Measurements from ENCODE around the gene NECTIN1. TPM values are rescaled to one million over a fixed set of nuclear protein-coding genes. Genes with fewer than 3 reads are reported as not detected.
A peak's percentile ranks its signal among the peaks of the same experiment; 100 is the strongest.

The NECTIN1 gene
- total RNA-seq, 1 experiment from 2014 or later: 4.3 TPM

DNA sequence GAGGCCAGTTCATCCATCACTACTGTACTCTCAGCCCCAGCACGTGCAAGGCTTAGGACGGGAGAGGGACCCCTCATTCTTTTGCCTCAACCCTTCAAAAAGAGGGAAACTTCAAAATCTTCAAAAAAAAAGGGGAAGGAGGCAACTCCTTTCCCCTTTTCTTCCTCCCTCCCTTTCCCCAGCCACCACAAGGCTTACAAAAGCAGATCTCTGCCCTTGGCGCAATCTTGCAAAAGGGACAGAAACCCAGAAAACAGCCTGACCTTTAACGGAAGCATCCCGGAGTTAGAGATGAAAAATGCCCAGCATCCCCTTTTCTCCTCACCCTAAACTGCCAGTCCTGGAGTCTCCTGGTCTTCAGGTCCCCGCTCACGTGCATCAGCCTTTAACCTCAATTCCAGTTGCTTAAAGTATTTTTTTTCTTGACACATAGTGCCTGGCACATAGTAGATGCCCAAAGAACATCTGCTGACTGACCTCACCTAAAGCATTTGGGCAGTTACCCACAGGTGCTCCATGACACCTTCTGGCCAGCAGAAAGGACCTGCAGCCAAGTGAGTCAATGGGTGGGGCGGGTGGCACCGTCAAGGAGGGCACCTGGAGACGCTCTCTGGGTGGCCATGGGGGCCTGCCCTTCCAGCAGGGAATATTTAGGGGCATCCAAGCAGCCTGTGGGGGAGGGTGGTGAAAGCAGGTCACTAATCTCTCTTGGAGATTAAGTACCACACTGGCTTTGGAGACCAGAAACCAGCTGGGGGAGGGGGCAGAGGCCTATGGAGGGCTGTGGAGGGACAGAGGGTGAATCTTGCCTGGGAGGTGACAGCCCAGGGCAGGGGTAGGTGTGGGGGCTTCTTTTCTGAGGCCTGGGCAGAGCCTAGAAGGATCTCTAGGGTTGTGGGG is 16.3 kb downstream of the NECTIN1 start:
- no peak for DNase-seq (ENCODE audit: low read depth)

DNA sequence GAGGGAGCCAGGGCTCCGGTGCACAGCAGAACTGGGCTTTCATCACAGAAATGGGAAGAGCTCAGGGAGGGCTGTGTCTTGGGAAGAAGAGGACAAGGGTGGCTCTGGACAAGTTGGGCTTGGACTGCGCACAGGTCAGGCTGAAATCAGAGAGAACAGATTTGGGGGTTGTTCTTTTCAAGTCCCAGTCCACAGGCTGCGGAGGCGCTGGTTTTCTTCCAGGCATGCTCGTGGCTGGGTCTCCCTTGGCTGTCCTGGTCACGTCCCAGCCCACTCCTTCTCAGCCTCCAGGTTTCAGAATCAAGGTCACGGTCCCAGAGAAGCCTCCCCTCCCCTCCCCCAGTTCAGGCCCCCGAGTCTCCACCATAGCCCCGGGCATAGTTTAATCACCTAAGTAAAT is 17.0 kb downstream of the NECTIN1 start:
- no peak for DNase-seq (ENCODE audit: low read depth)

DNA sequence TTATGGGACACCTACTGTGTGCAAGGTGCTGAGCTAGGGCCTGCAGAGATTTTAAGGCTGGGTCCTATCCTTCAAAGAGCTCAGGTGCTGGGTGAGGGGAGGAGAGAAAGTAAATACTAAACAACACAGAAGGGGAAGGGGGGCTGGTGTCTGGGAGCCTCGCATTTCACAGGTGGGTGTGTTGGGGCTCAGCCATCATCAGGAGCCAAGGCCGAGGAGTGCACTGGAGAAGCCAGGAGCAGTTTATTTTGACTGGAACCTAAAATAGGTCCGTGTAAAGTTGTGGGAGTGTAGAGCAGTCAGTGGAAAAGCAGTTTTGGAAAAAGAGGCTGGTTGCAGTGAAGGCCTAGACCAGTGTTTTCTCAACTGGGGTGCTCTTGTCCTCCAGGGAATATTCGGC is 17.5 kb downstream of the NECTIN1 start:
- DNase-seq (ENCODE audit: low read depth): no peak

DNA sequence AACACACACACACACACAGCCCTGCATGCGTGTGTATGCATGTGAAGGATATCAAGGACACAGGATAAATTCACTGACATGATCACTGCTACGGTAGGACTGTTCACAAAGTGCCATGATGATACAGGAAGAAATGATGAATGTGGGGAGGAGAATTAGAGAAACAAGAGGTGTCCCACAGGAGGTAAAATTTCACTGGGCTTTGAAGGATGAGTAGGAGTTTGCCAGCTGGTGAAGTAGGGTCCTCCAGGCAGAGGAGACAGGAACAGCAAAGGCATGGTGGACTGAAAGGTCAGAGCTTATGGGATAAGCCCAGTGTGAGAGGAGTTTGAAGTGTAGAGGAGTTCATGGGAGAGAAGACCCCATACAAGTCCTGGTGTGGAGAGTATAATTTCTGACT is 18.6 kb downstream of the NECTIN1 start:
- no peak for DNase-seq (ENCODE audit: low read depth)

DNA sequence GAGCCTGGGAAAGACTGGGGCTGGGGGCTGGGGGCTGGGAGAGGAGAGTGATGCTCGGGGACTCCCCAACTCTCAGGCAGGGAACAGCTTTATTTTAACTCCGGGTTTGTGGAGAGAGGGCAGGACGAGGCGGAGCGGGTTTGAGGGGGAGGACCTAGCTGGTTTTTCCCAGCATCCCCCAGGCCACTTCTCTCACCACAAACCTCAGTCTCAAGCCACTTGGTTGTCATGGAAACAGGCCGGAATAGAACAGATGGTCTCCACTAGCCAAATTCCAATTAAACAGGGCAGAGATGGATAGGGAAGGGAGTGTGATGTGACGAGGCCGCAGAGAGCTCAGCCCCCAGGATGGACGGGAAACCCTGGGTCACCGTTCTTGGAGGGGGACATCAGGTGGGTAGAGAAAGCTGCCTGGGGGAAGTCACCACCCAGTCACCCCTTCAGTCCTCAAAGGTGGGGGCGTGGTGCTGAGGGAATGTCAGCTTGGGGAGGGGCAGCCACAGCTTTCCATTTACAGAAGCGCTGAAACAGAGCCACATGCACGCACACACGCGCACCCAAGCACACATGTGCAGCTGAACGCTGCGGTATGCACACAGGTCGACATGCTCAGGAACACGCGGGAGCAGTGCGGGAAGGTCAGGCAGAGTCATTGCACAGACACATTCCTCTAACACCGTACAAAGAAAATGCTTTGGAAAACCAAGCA is 19.2 kb downstream of the NECTIN1 start:
- peak; percentile 83 for DNase-seq (ENCODE audit: low read depth)

DNA sequence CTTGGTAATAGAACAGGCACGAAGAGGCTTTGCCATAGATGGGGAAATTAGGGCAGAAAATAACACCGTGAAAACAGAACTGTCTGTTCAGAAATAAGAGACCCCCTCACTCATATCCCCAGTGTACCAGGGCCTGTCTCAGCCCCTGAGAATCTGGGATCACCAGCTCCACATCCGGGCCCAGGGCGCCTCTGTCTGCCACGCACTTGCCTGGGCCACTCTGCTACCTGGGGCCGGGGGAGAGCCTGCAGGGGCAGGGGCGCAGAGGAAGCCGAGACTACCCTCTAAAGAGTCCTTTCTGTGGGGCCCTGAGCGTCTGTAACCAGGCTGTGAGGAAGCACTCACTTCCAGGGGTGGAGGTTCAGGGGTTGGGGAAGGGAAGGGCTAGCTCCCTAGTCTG is 19.8 kb downstream of the NECTIN1 start:
- DNase-seq (ENCODE audit: low read depth): no peak

DNA sequence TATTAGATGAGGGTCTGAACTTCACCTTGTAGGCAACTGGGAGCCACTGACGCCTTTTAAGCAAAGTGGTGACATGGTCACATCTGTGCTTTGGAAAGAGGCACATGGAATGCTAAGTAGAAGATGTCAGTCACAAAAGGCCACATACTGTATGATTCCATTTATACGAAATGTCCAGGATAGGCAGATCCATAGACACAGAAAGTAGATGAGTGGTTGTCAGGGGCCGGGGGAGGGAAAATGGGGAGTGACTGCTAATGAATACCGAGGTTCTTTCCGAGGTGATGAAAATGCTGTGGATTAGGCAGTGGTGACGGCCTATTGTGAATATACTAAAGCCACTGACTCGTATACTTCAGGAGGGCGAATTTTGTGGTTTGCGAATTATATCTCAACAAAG is 20.6 kb downstream of the NECTIN1 start:
- DNase-seq (ENCODE audit: low read depth): no peak

DNA sequence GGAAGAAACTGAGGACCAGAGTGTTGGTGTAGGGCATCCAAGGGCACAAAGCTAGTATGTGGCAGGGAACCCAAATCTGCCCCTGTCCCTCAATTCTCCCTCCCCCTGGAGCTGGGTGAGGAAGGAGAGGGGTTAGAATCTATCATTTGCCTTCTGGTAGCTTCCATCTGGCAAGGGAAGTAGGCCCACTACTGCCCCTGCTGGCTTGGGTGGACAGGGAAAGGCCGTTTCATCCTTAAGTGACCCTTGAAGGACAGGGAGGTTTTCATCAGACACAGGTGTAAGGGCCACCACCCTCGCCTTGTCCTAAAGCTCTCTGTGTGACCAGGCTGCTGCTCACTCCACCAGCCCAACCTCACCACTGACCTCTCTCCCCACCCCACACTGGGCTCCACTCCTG is 22.1 kb downstream of the NECTIN1 start:
- no peak for DNase-seq (ENCODE audit: low read depth)

DNA sequence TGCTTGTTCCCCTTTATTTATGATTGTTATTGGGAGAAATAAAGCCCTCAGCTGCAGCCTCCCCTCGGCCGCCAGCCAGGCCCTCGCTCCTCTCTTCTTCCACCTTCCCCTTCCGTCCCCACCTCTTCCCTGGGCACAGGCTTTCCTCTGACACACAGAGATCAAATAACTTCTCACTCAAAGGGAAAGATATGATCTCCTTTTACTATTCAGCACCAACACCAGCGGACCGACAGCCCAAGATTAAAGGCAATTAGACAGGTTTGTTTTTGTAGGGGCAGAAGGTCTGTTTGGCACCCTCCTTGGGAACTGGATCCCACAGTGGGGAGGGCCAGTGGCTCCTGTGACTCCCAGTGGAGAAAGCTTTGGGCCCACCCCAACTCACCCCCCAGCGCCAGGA is 23.0 kb downstream of the NECTIN1 start:
- DNase-seq (ENCODE audit: low read depth): no peak

DNA sequence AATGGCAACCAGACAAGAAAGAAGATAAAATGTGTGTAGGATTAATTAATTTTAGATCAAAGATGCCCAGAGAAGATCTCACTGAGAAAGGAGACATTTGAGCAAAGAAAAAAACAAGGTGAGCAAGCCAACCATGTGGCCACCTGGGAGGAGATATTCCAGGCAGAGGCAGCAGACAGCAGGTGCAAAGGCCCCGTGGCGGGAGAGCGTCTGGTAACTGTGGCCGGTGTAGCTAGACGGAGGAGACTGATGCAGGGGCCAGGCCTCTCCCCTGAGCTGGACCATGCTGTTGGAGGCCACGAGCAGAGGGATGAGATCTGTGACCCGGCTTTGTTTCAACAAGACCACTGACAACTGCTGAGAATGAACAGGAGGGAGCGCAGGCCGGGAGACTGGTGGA is 23.6 kb downstream of the NECTIN1 start:
- DNase-seq (ENCODE audit: low read depth): no peak

DNA sequence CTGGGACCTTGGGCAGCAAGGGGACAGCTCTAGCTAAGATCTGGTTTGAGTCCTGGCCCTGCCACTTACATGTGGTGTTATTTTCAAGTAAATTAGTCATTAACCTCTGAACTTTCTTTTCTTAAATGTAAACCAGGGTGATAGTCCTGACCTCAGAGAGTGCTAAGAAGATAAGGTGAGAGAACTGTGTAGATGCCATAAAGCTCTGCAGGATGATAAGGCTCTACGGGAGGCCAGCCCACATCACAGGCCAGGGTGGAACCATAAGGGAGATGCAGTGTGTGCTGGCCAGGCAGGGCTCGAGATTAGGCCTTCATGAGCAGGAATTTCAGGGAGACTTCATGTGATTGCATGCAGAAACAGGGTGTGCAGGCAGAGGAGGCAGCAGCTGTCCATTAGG is 24.2 kb downstream of the NECTIN1 start:
- no peak for DNase-seq (ENCODE audit: low read depth)

DNA sequence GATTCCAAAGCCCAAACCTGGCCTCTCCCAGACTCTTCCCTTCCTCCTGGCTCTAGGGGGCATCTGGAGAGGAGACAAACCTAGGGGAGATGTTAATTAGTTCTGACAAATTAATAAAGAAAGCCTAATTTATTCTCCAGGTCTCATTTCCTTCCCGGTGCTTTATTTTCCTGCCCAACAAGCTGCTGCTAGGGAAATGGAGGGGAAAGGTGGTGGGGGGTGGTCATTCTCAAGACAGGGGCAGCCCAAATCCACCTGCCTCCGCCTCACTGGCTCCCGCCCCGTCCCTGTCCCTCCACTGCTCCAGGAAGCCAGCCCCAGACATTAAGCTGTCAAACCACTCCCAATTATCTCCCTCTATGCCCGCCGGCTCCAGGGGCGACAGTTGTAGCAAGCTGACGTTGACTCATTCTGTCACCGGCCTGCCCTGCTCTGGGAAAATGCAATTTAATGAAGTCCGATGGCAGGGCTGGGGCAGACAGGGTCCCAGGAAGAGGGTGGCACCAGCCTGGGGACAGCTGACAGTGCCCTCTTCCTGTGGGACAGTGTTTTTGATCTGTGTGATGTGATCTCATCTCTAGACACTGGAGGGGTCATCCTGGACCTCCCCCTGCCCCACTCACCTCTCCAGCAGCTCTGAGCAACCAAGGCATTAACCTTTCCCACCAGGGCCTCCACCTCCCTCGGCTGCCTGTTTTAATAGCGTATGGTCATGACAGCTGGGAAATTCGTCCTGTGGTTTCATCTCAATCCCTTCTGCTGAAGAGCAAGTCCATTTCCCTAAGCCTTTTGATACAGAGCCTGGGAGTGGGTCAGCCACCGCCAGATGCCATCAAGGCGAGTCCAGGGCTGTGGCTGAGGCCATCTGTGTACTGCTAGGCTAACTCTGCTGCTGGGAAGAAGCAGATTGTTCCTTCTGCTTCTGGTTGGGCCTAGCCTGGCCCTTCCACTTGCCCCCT is 27.1 kb downstream of the NECTIN1 start:
- DNase-seq (ENCODE audit: low read depth): peak; percentile 78

DNA sequence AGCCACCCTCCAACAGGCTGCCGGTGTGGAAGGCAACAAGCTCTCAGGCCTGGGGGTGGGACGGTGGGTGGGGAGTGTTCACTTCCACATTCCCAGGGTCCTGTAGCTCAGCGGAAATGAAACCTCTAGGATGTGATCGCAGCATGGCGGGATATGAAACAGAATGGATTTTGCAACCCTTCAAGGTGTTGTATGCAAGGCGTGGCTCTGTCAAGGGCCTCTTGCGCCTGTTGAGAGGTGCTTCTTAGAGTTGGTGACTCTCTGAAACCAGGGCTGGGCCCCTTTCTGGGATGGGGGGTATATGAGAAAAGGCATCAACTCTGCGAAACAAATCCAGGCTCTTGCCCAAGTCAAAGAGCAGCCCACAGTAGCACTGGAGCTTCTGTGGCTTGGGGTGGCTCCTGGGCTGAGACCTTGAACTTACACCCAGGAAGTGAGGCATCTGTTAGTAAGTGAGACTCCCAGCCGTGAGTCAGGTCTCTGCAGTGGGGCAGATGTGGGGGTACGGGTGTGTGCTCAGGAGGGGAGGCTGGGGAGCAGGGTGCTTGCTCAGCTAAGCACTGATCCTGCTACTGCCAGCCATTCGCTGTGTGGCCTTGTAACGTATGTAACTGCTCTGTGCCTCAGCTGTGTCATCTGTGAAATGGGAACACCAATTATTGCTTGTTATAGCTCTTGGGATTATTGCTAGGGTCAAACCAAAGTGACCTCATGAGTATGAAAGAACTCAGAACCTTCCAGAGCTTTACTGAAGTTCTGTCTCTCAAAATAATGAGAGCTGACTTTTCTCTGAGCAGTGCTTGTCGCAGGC is 28.3 kb downstream of the NECTIN1 start:
- DNase-seq (ENCODE audit: low read depth): peak; percentile 26

DNA sequence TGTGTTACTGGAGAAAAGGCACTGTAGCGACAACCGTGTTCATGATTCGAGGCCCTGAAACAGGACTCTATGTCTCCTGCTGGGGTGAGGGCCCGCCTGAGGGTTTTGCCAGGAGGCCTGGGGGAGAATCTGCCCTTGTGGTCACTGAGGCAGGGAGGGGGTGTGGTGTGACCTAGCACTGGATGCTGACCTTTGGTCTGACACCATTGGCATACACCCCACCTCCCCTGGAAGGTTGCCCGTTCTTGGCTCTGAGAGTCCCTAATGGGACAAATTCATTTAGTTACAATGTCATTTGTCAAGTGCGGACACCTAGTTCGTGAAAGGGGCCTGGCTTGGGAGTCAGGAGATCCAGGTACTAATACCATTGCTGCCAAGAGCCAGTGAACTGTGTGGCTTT is 29.0 kb downstream of the NECTIN1 start:
- DNase-seq (ENCODE audit: low read depth): no peak

DNA sequence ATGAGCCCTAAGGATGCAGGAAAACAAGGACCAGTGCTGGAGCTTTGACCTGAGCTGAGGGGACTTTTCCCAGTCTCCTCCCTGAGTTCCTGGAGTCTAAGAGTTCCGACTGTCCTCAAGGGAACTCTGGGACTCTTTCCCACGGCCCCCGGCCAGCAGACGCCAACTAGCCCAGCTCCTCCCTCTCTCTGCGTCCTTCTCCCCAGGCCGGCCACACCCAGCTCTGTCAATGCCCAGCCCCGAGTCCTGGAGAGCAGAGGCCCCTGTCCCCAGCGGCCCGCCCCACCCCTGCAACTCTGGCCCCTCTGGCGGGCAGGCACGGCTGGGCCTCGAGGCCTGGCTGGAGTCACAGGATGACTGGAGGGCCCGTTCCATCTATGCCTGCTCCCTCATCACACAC is 29.8 kb downstream of the NECTIN1 start:
- no peak for DNase-seq (ENCODE audit: low read depth)

DNA sequence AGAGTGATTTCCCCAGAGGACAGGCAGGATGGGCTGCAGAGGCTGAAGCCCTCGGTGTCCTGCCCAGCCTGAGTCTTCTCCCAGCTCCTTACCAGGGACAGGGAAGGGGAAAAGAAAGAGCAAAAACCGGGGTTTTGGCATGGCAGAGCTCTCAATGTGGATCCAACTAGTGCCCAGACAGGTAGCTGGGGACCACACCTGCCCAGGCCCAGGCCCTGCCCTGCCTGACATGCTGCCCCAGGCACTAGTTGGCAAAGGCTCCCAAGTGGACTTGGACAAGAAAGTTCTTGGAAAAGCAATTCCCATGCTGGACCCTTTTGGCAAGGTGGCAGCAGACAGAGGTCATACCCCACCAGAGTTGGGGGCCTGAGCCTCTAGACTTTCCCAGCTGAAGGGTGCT is 31.1 kb downstream of the NECTIN1 start:
- DNase-seq (ENCODE audit: low read depth): no peak

DNA sequence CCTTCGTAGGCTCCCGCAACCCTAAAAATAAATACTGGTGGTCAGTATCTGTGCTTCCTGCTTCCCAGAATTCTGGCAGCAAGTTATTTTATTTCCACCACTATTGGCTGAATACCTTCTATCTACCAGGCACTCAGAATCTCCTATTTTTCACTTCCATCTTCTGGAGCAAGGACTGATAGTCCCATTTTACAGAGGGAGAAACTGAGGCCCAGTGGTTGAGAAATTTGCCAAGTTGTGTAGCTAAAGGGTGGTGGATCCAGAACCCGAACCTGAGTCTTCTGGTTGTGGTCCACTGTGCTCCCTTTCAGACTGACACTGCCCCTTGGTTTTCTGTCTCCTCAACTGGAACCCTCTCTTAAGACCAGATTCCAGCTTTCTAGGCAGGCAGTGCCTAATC is 31.6 kb downstream of the NECTIN1 start:
- no peak for DNase-seq (ENCODE audit: low read depth)

DNA sequence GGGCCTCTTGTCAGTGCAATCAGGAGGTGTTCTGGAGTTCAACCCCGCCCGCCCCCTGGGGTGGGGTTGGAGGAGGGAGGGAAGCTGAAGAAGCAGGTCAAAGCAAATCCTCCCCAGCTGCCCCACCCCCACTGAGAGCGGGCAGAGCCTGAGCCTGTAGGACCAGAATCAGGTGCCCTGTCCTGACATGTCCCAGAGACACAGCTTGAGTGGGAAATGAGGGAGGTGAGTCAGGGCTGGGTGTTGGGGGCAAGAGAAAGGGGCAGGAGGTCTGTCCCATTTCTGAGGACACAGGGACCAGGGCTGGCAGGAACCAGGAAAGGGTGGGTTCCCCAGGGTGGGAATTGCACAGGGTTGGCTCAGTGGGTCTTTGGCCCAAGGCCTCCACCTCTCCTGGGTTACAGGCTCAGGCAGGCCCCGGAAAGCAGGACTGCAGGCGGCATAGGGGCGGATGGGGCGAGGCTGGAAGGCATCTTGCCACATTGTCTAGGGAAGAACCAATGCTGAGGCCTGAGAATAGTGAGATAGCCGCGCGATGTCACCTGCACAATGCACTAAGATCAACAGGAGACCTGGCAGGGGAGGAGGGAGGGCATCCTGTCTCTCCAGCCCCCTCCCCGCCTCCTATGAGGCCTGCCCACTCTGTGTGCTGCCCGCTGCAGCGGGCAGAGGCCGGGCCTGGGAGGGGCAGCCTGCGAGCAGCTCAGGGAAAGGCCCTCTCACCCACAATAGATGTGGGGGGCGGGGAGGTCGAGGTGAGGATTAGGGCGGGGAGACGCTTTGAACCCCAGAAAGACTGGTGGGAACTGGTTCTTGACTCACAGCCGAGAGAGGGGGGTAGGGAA is 32.4 kb downstream of the NECTIN1 start:
- no peak for DNase-seq (ENCODE audit: low read depth)

DNA sequence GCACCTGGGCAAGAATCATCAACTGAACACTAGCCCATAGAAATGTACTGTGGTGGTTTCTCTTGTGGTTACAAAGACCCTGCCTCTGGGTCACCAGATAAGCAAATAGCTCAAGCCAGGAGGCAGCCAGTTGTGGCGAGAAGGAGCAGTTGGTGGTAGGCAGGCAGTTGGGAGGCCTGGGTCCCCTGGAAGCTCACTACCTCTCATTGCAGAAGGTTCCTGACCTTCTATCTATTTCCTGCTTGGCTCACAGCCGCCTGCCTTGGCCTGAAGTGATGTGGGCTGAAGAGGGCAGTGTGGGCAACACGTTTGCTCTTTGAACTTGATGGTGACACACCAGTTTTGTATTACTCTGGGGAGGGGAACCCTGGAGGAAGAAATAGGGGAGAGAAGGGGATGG is 34.7 kb downstream of the NECTIN1 start:
- peak; percentile 15 for DNase-seq (ENCODE audit: low read depth)

DNA sequence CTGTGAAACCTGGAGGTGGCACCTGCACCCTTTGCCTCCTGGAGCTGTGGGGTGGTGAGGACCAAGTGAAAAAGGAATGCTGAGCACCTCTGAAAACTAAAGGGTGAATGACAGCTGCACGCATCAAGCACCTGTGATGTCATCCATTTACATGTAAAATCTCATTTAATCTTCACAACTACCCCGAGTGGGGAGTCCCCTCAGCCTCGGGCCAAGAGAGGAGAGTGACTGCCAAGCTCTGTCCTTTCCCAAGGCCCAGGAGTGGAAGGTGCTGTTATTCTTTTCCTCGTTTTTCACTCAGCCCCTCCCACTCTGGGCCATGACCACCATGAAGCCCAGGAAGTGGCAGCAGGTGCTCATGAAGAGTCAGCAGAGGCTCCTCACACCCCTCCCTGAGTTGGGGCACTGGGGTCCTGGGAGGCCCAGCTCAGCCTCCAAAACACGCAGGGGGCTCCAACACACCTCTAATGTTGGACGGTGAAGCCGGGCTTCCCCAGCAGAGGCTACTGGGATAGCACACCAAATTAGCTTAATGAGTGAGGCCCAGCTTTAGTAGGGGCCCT is 35.7 kb downstream of the NECTIN1 start:
- no peak for DNase-seq (ENCODE audit: low read depth)
